Cardiac septum (tissue), 1 donor: ENCODE data around the gene ELOVL6. TPM values are rescaled to one million over a fixed set of nuclear protein-coding genes. Genes with fewer than 3 reads are reported as not detected.

Experiments used
- DNase-seq: peaks from one replicate; pipeline ENCODE4 v3.0.0-alpha.2; 2020; ENCODE audit warnings: low spot score
- intact Hi-C: fragments of 100-400 bp; cut with DNase I; formaldehyde crosslinking; loops from one replicate; pipeline ENCODE4 v1.14.0; 2022
- total RNA-seq: library from RNA; stranded (reverse); fragmentation: NEBNext Ultra II Directional; extraction: Animal tissue kit (Norgen Biotek cat#: 25700); gene quantifications from one replicate; pipeline ENCODE4 v1.2.1, GENCODE V29; 2021
- donor health status: DM: no; HTN: no; CAD: no.

The ELOVL6 gene
- total RNA-seq, 1 donor from 2014 or later = 2.4 TPM

GRCh38 chr4:110009550-110009949, 188.9 kb downstream of the ELOVL6 start:
- intact Hi-C loops = loop anchor here (10.0 kb wide), 1 partner anchor 305 kb away; no protein-coding TSS in a partner anchor
- no peak for DNase-seq

DNA sequence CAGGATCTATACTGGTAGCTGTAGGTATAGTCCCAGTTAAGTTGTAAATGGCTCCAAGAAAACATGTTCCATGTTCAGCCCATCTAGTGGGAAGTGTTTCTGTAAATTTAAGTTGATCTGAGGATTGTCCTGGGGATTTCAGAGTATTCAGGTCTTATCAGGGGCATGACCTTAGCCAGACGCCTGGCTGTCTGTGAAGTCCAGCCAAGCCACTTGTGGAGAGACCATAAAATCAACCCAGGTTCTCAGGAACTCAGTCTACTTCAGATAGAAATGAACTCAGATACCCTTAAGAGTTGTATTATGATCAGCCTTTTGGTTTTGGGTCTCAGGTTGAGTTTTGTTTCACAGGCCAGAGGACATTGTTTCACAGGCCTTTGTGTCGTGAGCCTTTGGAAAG, 189.9 kb downstream of the ELOVL6 start:
- intact Hi-C loops = loop anchor here (10.0 kb wide), 1 partner anchor 306 kb away; no protein-coding TSS in a partner anchor
- DNase-seq = no peak

GRCh38 chr4:110007217-110007616, 191.2 kb downstream of the ELOVL6 start:
- intact Hi-C loops = loop anchor here (10.0 kb wide), 1 partner anchor 308 kb away; no protein-coding TSS in a partner anchor
- no peak for DNase-seq

DNA sequence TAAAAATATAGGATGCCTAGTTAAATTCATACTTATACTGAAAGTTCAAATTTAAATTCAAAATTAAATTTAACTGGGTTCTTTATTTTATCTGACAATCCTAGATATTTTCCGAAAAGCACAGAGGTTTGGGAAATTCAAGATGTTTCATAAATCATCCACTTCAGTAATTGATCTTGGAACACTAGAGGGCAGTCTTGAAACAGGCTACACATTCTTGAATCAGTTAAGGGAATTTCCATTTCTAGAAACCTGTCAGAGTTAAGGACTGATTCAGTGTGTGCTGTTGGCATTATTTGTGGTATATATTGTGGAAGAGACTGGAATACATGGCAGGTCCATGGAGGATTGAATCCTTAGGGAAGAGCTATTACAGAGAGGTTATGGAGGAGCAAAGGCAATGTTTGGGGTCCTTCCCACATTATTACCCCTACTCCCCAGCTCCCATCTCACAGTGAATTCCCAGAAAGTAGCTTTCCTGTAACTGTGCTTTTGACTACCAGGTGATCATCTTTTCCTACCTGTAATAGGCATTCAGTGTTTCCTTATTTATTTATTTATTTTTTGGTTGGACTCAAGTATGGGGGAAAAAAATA, 192.9 kb downstream of the ELOVL6 start:
- intact Hi-C loops = loop anchor here (10.0 kb wide), 1 partner anchor 309 kb away; no protein-coding TSS in a partner anchor
- DNase-seq = no peak

- no peak for DNase-seq
- intact Hi-C loops = loop anchor here (10.0 kb wide), 1 partner anchor 310 kb away; no protein-coding TSS in a partner anchor
These were observed 193.9 kb downstream of the ELOVL6 start for GRCh38 chr4:110004556-110004955.

- intact Hi-C loops = loop anchor here (10.0 kb wide), 1 partner anchor 311 kb away; no protein-coding TSS in a partner anchor
- DNase-seq = no peak
These were observed 194.8 kb downstream of the ELOVL6 start for GRCh38 chr4:110003401-110004187.

- intact Hi-C loops = loop anchor here (10.0 kb wide), 1 partner anchor 312 kb away; no protein-coding TSS in a partner anchor
- DNase-seq = no peak
These were observed 196.1 kb downstream of the ELOVL6 start for GRCh38 chr4:110002326-110002725.

GRCh38 chr4:109999585-109999912, 198.9 kb downstream of the ELOVL6 start:
- intact Hi-C loops = loop anchor here (2.0 kb wide), 1 partner anchor 515 kb away; no protein-coding TSS in a partner anchor
- no peak for DNase-seq

DNA sequence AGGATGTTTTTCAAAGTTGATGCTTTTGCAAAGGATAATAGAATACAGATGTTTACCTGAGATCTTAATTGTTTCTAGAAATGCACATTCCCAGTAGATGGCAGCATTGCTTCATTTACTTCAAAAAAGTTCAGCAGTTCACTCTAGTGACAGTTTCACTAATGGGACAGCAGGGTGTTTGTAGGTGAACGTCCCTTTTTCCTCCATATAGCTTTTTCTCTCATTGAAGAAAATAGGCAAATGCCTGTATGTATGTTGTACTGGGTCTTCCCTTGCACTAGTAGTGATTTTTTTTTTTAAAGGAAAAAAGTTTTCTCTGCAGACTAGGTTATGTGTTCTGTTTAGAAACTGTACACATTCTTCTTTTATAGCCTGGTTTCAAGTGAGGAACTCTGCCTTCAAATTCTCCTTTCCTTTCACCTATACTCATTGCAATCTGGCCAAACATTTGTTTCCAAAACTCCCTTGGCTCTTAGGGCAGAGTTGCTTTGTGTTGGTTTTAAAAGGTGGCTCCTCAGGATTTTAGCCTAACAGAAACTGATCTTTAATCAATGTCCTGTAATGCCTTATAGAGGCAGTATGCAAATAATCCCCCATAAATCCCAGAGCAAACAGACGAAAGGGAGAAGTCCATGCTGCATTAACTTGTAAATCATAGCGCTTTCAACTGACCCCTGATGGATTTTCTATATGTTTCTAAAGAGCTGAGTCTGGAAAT, 199.4 kb downstream of the ELOVL6 start:
- intact Hi-C loops = loop anchor here (2.0 kb wide), 1 partner anchor 516 kb away; no protein-coding TSS in a partner anchor
- no peak for DNase-seq

DNA sequence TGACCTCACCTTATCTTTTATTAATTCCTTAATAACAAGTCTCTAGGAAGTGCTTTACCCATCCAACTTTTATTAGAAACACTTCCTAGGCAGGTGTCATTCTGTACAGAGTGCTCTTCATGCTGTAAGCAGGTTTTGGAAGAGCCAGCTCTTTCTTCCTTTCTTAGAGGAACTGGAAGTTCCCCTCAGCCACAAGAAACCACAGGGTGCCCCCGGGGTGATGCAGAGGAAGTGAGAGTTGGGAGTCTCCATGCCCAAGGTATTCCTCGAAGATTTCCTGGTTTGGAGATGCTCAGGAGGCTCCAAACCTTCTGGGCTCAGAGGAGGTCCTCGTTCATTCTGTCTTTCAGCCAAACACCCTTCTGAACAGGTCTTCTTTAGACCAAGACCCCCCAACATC, 201.9 kb downstream of the ELOVL6 start:
- DNase-seq = no peak
- intact Hi-C loops = no loop called here
